Keratinocyte (primary cell): ENCODE measurements around the gene RAB3IP. TPM values are rescaled to one million over a fixed set of nuclear protein-coding genes. Genes with fewer than 3 reads are reported as not detected.

Experiments used
- DNase-seq: peaks from one replicate; pipeline ENCODE4 v3.0.0-alpha.2; 2011; ENCODE audit warnings: low read depth, missing footprints, low spot score
- FAIRE-seq: peaks from 2 replicates; lab custom pipeline; 2011; peaks lifted over from hg19 to GRCh38; lab: Jason Lieb, UNC
- H2AFZ ChIP-seq: 2 replicates; pipeline ENCODE4 v1.6.0; 2012; ENCODE audit warnings: low read length, control low read depth, inconsistent platforms; ENCODE audit not compliant: control insufficient read depth
- H3K27ac ChIP-seq: 2 replicates; pipeline ENCODE4 v1.5.1; 2011; ENCODE audit warnings: low read length; ENCODE audit not compliant: control insufficient read depth, insufficient read depth
- H3K27me3 ChIP-seq: 3 replicates; pipeline ENCODE4 v1.6.0; 2011; ENCODE audit warnings: low read length; ENCODE audit not compliant: control insufficient read depth, insufficient read depth; ENCODE audit errors: extremely low read depth
- H3K36me3 ChIP-seq, 2 experiments: 2 replicates in 1 of 2; 3 replicates in 1 of 2; pipeline ENCODE4 v1.5.1; 2011; ENCODE audit warnings: low read length in 2 of 2, mild to moderate bottlenecking in 1 of 2; ENCODE audit not compliant: control insufficient read depth in 2 of 2, insufficient read depth in 2 of 2; ENCODE audit errors: extremely low read depth in 1 of 2
- H3K4me1 ChIP-seq: 3 replicates; pipeline ENCODE4 v1.5.1; 2011; ENCODE audit warnings: low read length; ENCODE audit not compliant: control insufficient read depth, insufficient read depth; ENCODE audit errors: extremely low read depth
- H3K4me2 ChIP-seq: 3 replicates; pipeline ENCODE4 v1.6.0; 2011; ENCODE audit warnings: low read depth, low read length; ENCODE audit not compliant: control insufficient read depth, insufficient read depth; ENCODE audit errors: extremely low read depth
- H3K4me3 ChIP-seq, 3 experiments: fragments of 200-600 bp in 1 of 3; sonication (generic) in 1 of 3; 2 replicates in 2 of 3; 3 replicates in 1 of 3; pipeline ENCODE4 v1.5.1; 2011 to 2016; ENCODE audit warnings: low read length in 3 of 3, mild to moderate bottlenecking in 3 of 3, control low read depth in 2 of 3, inconsistent platforms in 1 of 3, low read depth in 1 of 3, mixed read lengths in 1 of 3, mixed run types in 1 of 3, moderate library complexity in 1 of 3; ENCODE audit not compliant: control insufficient read depth in 2 of 3, insufficient read depth in 2 of 3; ENCODE audit errors: extremely low read depth in 1 of 3
- H3K79me2 ChIP-seq: 2 replicates; pipeline ENCODE4 v1.6.0; 2012; ENCODE audit warnings: low read length; ENCODE audit not compliant: control insufficient read depth, insufficient read depth
- H3K9ac ChIP-seq: 3 replicates; pipeline ENCODE4 v1.6.0; 2011; ENCODE audit warnings: low read length; ENCODE audit not compliant: control insufficient read depth, insufficient read depth; ENCODE audit errors: extremely low read depth
- H3K9me1 ChIP-seq: 3 replicates; pipeline ENCODE4 v1.6.0; 2011; ENCODE audit warnings: low read length; ENCODE audit not compliant: control insufficient read depth, insufficient read depth; ENCODE audit errors: extremely low read depth
- H3K9me3 ChIP-seq: 2 replicates; pipeline ENCODE4 v1.5.1; 2012; ENCODE audit warnings: low read depth, low read length; ENCODE audit not compliant: control insufficient read depth
- H4K20me1 ChIP-seq: 3 replicates; pipeline ENCODE4 v1.6.0; 2011; ENCODE audit warnings: low read length; ENCODE audit not compliant: control insufficient read depth, insufficient read depth; ENCODE audit errors: extremely low read depth
- EZH2 ChIP-seq: IDR thresholded peaks from one replicate; pipeline ENCODE4 v1.6.1; 2012; ENCODE audit warnings: inconsistent platforms, mild to moderate bottlenecking, low read length, moderate library complexity
- dilution Hi-C: fragments of 300-500 bp; cut with MboI; formaldehyde crosslinking; loops from one replicate; pipeline ENCODE4 v1.7.0; 2020; ENCODE audit warnings: low sequenced_read_pairs; ENCODE audit not compliant: extremely low pct_ligation_motif_present
- polyA plus RNA-seq, 5 experiments: library from polyadenylated mRNA; depleted of rRNA in 3 of 5; stranded (reverse) in 3 of 5; stranded (forward) in 1 of 5; unstranded in 1 of 5; fragments of >200 nt; gene quantifications; 1 replicate in 1 of 5; 2 replicates in 3 of 5; 3 replicates in 1 of 5; pipeline versions ENCODE4 v1.2.1 to v1.2.3, GENCODE V29; 2011 to 2012; ENCODE audit warnings: missing spikeins in 2 of 5, low read depth in 1 of 5, low replicate concordance in 1 of 5
- TF ChIP-seq, protein P1 (sequence below), 3 experiments: IDR thresholded peaks in 1 of 3; conservative IDR thresholded peaks in 1 of 3; optimal IDR thresholded peaks in 1 of 3; 2 replicates in 2 of 3; 3 replicates in 1 of 3; pipeline versions ENCODE3 to v1.5.1; 2011; ENCODE audit warnings: low read length in 3 of 3, mild to moderate bottlenecking in 3 of 3, moderate library complexity in 2 of 3, control low read depth in 1 of 3, inconsistent platforms in 1 of 3; ENCODE audit not compliant: insufficient read depth in 2 of 3; ENCODE audit errors: extremely low read depth in 1 of 3

Gene RAB3IP
- polyA plus RNA-seq, 1 donor (not counting 4 experiments of a cell fraction or from before 2014, with no cell fraction given), result 30.6 TPM

DNA sequence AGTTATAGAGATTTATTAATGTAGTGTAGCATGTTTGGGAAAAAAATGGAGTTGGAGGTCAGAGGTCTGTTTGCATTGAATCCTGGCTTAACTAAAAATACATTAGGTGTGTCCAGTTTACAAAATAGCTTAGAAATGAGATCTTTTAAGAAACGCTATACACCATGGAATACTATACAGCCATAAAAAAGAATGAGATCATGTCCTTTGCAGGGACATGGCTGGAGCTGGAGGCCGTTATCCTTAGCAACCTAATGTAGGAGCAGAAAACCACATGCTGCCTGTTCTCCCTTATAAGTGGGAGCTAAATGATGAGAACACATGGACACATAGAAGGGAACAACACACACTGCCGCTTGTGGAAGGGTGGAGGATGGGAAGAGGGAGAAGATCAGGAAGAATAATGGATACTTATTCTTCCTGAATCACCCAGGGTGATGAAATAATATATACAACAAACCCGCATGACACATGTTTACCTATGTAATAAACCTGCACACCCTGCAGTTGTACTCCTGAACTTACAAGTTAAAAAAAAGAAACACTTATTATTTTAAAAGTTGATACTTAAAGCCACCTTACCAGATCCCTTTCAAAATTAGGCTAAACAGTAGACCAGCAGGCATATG is 72.3 kb downstream of the RAB3IP start:
- Histone ChIP-seq H3K4me1 (no peaks in the 10 kb centered on the region), H3K79me2 (no peaks in the 10 kb centered on the region), H3K36me3 (peaks cover 0 to 1% of the 10 kb centered on the region in 2 experiments), H3K4me3 (no peak overlapping the region), H3K9ac (no peak overlapping the region), H2AFZ (no peak overlapping the region), H3K9me1 (no peaks in the 10 kb centered on the region), H3K27ac (no peak overlapping the region), H3K9me3 (no peaks in the 10 kb centered on the region), H4K20me1 (no peaks in the 10 kb centered on the region), H3K4me2 (no peak overlapping the region), H3K27me3 (no peaks in the 10 kb centered on the region)
- TF ChIP-seq, protein P1, sequence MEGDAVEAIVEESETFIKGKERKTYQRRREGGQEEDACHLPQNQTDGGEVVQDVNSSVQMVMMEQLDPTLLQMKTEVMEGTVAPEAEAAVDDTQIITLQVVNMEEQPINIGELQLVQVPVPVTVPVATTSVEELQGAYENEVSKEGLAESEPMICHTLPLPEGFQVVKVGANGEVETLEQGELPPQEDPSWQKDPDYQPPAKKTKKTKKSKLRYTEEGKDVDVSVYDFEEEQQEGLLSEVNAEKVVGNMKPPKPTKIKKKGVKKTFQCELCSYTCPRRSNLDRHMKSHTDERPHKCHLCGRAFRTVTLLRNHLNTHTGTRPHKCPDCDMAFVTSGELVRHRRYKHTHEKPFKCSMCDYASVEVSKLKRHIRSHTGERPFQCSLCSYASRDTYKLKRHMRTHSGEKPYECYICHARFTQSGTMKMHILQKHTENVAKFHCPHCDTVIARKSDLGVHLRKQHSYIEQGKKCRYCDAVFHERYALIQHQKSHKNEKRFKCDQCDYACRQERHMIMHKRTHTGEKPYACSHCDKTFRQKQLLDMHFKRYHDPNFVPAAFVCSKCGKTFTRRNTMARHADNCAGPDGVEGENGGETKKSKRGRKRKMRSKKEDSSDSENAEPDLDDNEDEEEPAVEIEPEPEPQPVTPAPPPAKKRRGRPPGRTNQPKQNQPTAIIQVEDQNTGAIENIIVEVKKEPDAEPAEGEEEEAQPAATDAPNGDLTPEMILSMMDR (optimal IDR thresholded peaks at IDR 0.05 in 1 of 3, IDR thresholded peaks at IDR 0.05 in 1 of 3, conservative IDR thresholded peaks at IDR 0.05 in 1 of 3; ENCODE audit: extremely low read depth in 1 of 3, insufficient read depth in 2 of 3, low read length in 3 of 3), result no peak
- TF ChIP-seq EZH2, result no peak
- no peak for FAIRE-seq
- DNase-seq, result no peak
- dilution Hi-C loops, result no loop called here

DNA sequence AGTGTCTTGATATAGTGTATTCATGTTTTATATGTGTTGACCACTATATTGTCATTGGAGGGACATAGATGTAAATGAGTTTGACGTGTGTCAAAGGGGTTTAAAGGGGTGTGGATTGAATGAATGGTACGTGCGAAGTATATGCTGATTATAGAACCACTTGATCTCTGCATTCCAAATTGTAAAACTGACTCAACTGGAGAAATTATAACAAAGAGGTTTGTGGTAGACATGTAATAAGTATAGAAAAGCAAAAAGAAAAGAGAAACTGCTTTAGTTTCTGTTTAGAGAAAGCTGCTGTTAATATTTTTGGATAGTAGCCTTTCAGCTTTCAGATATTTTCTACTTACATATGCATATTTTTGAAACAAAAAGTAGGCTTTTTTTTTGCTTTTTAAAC is 77.4 kb downstream of the RAB3IP start:
- Histone ChIP-seq H3K4me2 (no peak overlapping the region), H3K27ac (no peak overlapping the region), H3K9ac (no peak overlapping the region), H3K4me3 (no peak overlapping the region), H2AFZ (no peak overlapping the region), H3K9me1 (no peaks in the 10 kb centered on the region), H3K27me3 (no peaks in the 10 kb centered on the region), H4K20me1 (no peaks in the 10 kb centered on the region), H3K4me1 (peaks cover 3% of the 10 kb centered on the region), H3K79me2 (no peaks in the 10 kb centered on the region), H3K36me3 (peaks cover 0 to 1% of the 10 kb centered on the region in 2 experiments), H3K9me3 (no peaks in the 10 kb centered on the region)
- TF ChIP-seq, protein P1 (optimal IDR thresholded peaks at IDR 0.05 in 1 of 3, IDR thresholded peaks at IDR 0.05 in 1 of 3, conservative IDR thresholded peaks at IDR 0.05 in 1 of 3; ENCODE audit: extremely low read depth in 1 of 3, insufficient read depth in 2 of 3, low read length in 3 of 3), result no peak
- no peak for TF ChIP-seq EZH2
- dilution Hi-C loops, result no loop called here
- DNase-seq (no peak), FAIRE-seq (no peak)
